GM12891 (cell line): ENCODE results near the gene C11orf98.

Experiments used
- DNase-seq: peaks from one replicate; pipeline ENCODE4 v3.0.0; 2011; ENCODE audit warnings: low spot score; ENCODE audit not compliant: insufficient read length
- FAIRE-seq: peaks from 2 replicates; lab custom pipeline; 2011; peaks lifted over from hg19 to GRCh38; lab: Jason Lieb, UNC
- POLR2A ChIP-seq: IDR thresholded peaks from 2 replicates; pipeline ENCODE4 v1.6.1; 2011; ENCODE audit warnings: low read depth, low read length, control low read depth
- POLR2AphosphoS5 ChIP-seq: IDR thresholded peaks from 2 replicates; pipeline ENCODE4 v1.6.1; 2011; ENCODE audit warnings: low read depth, low read length, control low read depth
- SPI1 ChIP-seq: IDR thresholded peaks from 2 replicates; pipeline ENCODE4 v1.6.1; 2011; ENCODE audit warnings: low read depth, low read length, control low read depth

Gene C11orf98

GRCh38 chr11:62613291-62613778, 51.7 kb downstream of the C11orf98 start:
- DNase-seq (no peak), FAIRE-seq (no peak)
- TF ChIP-seq SPI1 (no peak), POLR2A (no peak), POLR2AphosphoS5 (0 out of 2 replicates have a peak, but pooled peaks have one; percentile 34)
